Measurements from ENCODE around the gene GNB3.

DNA sequence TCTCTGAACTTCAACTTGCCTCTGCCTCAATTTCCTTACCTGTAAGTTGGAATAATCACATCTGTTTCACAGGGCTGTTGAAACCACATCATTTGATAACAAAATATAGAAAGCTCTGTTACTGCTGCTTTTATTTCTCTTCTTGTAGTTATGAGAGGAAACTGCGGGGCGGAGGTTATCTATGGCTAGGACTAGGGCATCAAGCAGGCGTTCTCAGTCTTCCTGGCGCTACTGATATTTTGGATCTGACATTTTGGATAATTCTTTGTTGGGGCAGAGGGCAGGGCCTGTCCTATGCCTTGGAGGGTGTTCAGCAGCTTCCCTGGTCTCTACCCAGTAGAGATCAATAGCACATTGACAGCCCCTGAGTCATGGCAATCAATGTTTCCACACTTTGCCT lies 8.6 kb upstream of the GNB3 start:
- TF ChIP-seq CTCF (IDR thresholded peaks at IDR 0.05) (no peak), ATF3 (CRISPR knock-in tag; conservative IDR thresholded peaks at IDR 0.05) (no peak), KAT7 (CRISPR knock-in tag; IDR thresholded peaks at IDR 0.05; ENCODE audit: borderline replicate concordance) (no peak), ELF4 (CRISPR knock-in tag; IDR thresholded peaks at IDR 0.05; ENCODE audit: low read depth) (no peak), NR3C1 (CRISPR knock-in tag; conservative IDR thresholded peaks at IDR 0.05; ENCODE audit: low read depth) (no peak), USF2 (CRISPR knock-in tag; IDR thresholded peaks at IDR 0.05) (no peak), ESRRA (CRISPR knock-in tag; IDR thresholded peaks at IDR 0.05; ENCODE audit: borderline replicate concordance) (no peak), ZNF263 (CRISPR knock-in tag; IDR thresholded peaks at IDR 0.05; ENCODE audit: low read depth) (no peak)

Data from WTC11 (cell line).